HCT116 (cell line): Measurements from ENCODE around the gene CDH2. TPM values are rescaled to one million over a fixed set of nuclear protein-coding genes. Genes with fewer than 3 reads are reported as not detected.

ENCODE experiments used
- ATAC-seq: fragments of 200-7000 bp; cut with Tn5 transposase; 2 replicates; pipeline ENCODE4 v1.9.1; 2020; ENCODE audit warnings: mild to moderate bottlenecking, moderate library complexity
- BruUV-seq: library from RNA; stranded (reverse); fragments of 400-500 nt; replicated peaks from 2 replicates; lab custom pipeline; 2021; lab: Mats Ljungman, UMichigan
- CTCF ChIA-PET: fragments of 300-600 bp; sonication (Branson Sonifier 250); formaldehyde crosslinking; loops from one replicate; lab custom pipeline; 2021; ENCODE audit warnings: antibody characterized with exemption; lab: Charles Lee
- POLR2A ChIA-PET: fragments of 300-600, 350-600 bp; sonication (Branson Sonifier 250); formaldehyde crosslinking; loops from one replicate; lab custom pipeline; 2021; ENCODE audit warnings: antibody characterized with exemption; lab: Charles Lee
- RAD21 ChIA-PET, 2 experiments: fragments of 300-600 bp; sonication (Branson Sonifier 250); formaldehyde crosslinking; loops; one replicate each; lab custom pipeline; 2023; ENCODE audit warnings: low total read pairs in 2 of 2; ENCODE audit not compliant: uncharacterized antibody in 2 of 2, unreplicated experiment in 2 of 2, low non-redundant PET in 1 of 2; lab: Charles Lee
- DNase-seq: peaks from one replicate; pipeline ENCODE4 v3.0.0-alpha.2; 2010; ENCODE audit warnings: low read depth, low spot score
- H2AFZ ChIP-seq: fragments of 200-600 bp; shearing (Covaris generic), sonication (generic); 2 replicates; pipeline ENCODE4 v1.6.1; 2017; ENCODE audit warnings: low read depth, mixed run types, mixed read lengths, antibody characterized with exemption, low read length; ENCODE audit not compliant: poor library complexity, severe bottlenecking
- H3K27ac ChIP-seq: 2 replicates; pipeline ENCODE4 v1.5.1; 2012; ENCODE audit warnings: low read depth, low read length
- H3K27me3 ChIP-seq: fragments of 200-600 bp; sonication (generic); 2 replicates; pipeline ENCODE4 v1.6.1; 2016; ENCODE audit warnings: mixed run types, low read length, mixed read lengths; ENCODE audit not compliant: insufficient read depth
- H3K36me3 ChIP-seq, 2 experiments: fragments of 200-500 bp in 1 of 2; fragments of 200-600 bp in 1 of 2; sonication (Bioruptor generic) in 1 of 2; sonication (generic) in 1 of 2; 2 replicates each; pipeline versions ENCODE4 v1.5.1 to v1.6.1; 2014 to 2016; ENCODE audit warnings: low read length in 2 of 2, inconsistent platforms in 1 of 2, mixed read lengths in 1 of 2, mixed run types in 1 of 2; ENCODE audit not compliant: insufficient read depth in 2 of 2, control insufficient read depth in 1 of 2
- H3K4me1 ChIP-seq, 2 experiments: fragments of 200-600 bp in 1 of 2; sonication (generic) in 1 of 2; 2 replicates each; pipeline versions ENCODE4 v1.5.1 to v1.6.1; 2012 to 2017; ENCODE audit warnings: low read length in 2 of 2, inconsistent platforms in 1 of 2, mild to moderate bottlenecking in 1 of 2, mixed read lengths in 1 of 2, mixed run types in 1 of 2, moderate library complexity in 1 of 2; ENCODE audit not compliant: insufficient read depth in 2 of 2, control insufficient read depth in 1 of 2
- H3K4me2 ChIP-seq: fragments of 200-600 bp; sonication (generic); 2 replicates; pipeline ENCODE4 v1.6.1; 2017; ENCODE audit warnings: mixed run types, low read length, mixed read lengths
- H3K4me3 ChIP-seq, 2 experiments: fragments of 200-600 bp in 1 of 2; sonication (generic) in 1 of 2; replicated peaks in 1 of 2; 2 replicates each; pipeline ENCODE4 v1.5.1; 2011 to 2016; ENCODE audit warnings: low read length in 2 of 2, control low read depth in 1 of 2, low read depth in 1 of 2, mild to moderate bottlenecking in 1 of 2, mixed read lengths in 1 of 2, mixed run types in 1 of 2
- H3K79me2 ChIP-seq: fragments of 200-600 bp; sonication (generic); 2 replicates; pipeline ENCODE4 v1.6.1; 2017; ENCODE audit warnings: mild to moderate bottlenecking, mixed run types, low read length, moderate library complexity, mixed read lengths; ENCODE audit not compliant: insufficient read depth
- H3K9ac ChIP-seq: fragments of 200-600 bp; sonication (generic); 2 replicates; pipeline ENCODE4 v1.6.1; 2016; ENCODE audit warnings: low read length, mixed read lengths
- H3K9me2 ChIP-seq: fragments of 200-600 bp; sonication (generic), shearing (Covaris generic); 2 replicates; pipeline ENCODE4 v1.6.1; 2017; ENCODE audit warnings: mixed run types, mild to moderate bottlenecking, moderate library complexity; ENCODE audit not compliant: insufficient read depth
- H3K9me3 ChIP-seq, 2 experiments: fragments of 200-500 bp in 1 of 2; fragments of 200-600 bp in 1 of 2; sonication (Bioruptor generic) in 1 of 2; sonication (generic) in 1 of 2; 2 replicates each; pipeline ENCODE4 v1.6.1; 2014 to 2017; ENCODE audit warnings: low read length in 2 of 2, mixed read lengths in 2 of 2, inconsistent platforms in 1 of 2, low read depth in 1 of 2, mild to moderate bottlenecking in 1 of 2, mixed run types in 1 of 2, moderate library complexity in 1 of 2; ENCODE audit not compliant: control insufficient read depth in 1 of 2, insufficient read depth in 1 of 2
- H4K20me1 ChIP-seq: fragments of 200-600 bp; sonication (generic), shearing (Covaris generic); 2 replicates; pipeline ENCODE4 v1.6.1; 2017; ENCODE audit warnings: mixed run types, mild to moderate bottlenecking, moderate library complexity; ENCODE audit not compliant: insufficient read depth
- ATF3 ChIP-seq: IDR thresholded peaks from 2 replicates; pipeline ENCODE4 v1.6.1; 2012
- CBX3 ChIP-seq: IDR thresholded peaks from 2 replicates; pipeline ENCODE4 v1.6.1; 2012; ENCODE audit warnings: low read depth
- CEBPB ChIP-seq: IDR thresholded peaks from 2 replicates; pipeline ENCODE4 v1.6.1; 2012; ENCODE audit warnings: low read depth
- CTCF ChIP-seq, 3 experiments: fragments of 200-600 bp in 1 of 3; sonication (generic) in 1 of 3; IDR thresholded peaks in 2 of 3; conservative IDR thresholded peaks in 1 of 3; 2 replicates each; pipeline ENCODE4 v1.5.1; 2012 to 2017; ENCODE audit warnings: low read depth in 2 of 3, low read length in 2 of 3, antibody characterized with exemption in 1 of 3, borderline replicate concordance in 1 of 3, control low read depth in 1 of 3, mild to moderate bottlenecking in 1 of 3, mixed read lengths in 1 of 3, mixed run types in 1 of 3, moderate library complexity in 1 of 3; ENCODE audit not compliant: insufficient read depth in 1 of 3
- EGR1 ChIP-seq: IDR thresholded peaks from 2 replicates; pipeline ENCODE4 v1.6.1; 2012; ENCODE audit warnings: low read depth
- ELF1 ChIP-seq: IDR thresholded peaks from 2 replicates; pipeline ENCODE4 v1.6.1; 2012; ENCODE audit warnings: low read depth, borderline replicate concordance
- FOSL1 ChIP-seq: IDR thresholded peaks from 2 replicates; pipeline ENCODE4 v1.6.1; 2012; ENCODE audit warnings: low read depth
- JUND ChIP-seq: IDR thresholded peaks from 2 replicates; pipeline ENCODE4 v1.6.1; 2012
- MAX ChIP-seq: IDR thresholded peaks from 2 replicates; pipeline ENCODE4 v1.6.1; 2012
- POLR2AphosphoS5 ChIP-seq: IDR thresholded peaks from 2 replicates; pipeline ENCODE4 v1.6.1; 2011; ENCODE audit warnings: mild to moderate bottlenecking, low read depth, low read length, moderate library complexity
- SIN3A ChIP-seq: IDR thresholded peaks from 2 replicates; pipeline ENCODE4 v1.6.1; 2012; ENCODE audit warnings: low read depth
- SP1 ChIP-seq: IDR thresholded peaks from 2 replicates; pipeline ENCODE4 v1.6.1; 2012; ENCODE audit warnings: low read depth
- SRF ChIP-seq: IDR thresholded peaks from 2 replicates; pipeline ENCODE4 v1.6.1; 2012; ENCODE audit warnings: low read depth
- YY1 ChIP-seq: IDR thresholded peaks from 2 replicates; pipeline ENCODE4 v1.6.1; 2011; ENCODE audit warnings: low read length, low read depth, moderate library complexity, mild to moderate bottlenecking; ENCODE audit not compliant: insufficient replicate concordance; ENCODE audit errors: extremely low read depth
- ZFX ChIP-seq: fragments of 450-650 bp; IDR thresholded peaks from 2 replicates; pipeline ENCODE4 v1.6.1; 2017
- ZNF274 ChIP-seq: fragments of 200-500 bp; sonication (Bioruptor generic); IDR thresholded peaks from 2 replicates; pipeline ENCODE4 v1.6.1; 2014; ENCODE audit warnings: mild to moderate bottlenecking, low read depth, low read length, inconsistent platforms
- intact Hi-C: fragments of 100-400 bp; cut with micrococcal nuclease; formaldehyde crosslinking; loops from 2 replicates; pipeline ENCODE4 v1.10.0; 2022
- total RNA-seq: library from RNA; stranded (reverse); gene quantifications from one replicate; pipeline ENCODE4 v1.2.1, GENCODE V29; 2021; ENCODE audit not compliant: unreplicated experiment

CDH2 gene
- total RNA-seq, 1 experiment from 2014 or later = 0.15 TPM

GRCh38 chr18:27976806-27977408, 200.0 kb downstream of the CDH2 start:
- no peaks in the 10 kb centered on the region for H3K4me1 ChIP-seq
- H3K27ac ChIP-seq = no peak overlapping the region
- ChIA-PET RAD21 (no interaction called here), POLR2A (no interaction called here), CTCF (no interaction called here)
- H3K4me2 ChIP-seq = no peak overlapping the region
- DNase-seq (no peak), ATAC-seq (no peak)
- no peaks in the 10 kb centered on the region for H3K36me3 ChIP-seq
- BruUV-seq = no TSS peak
- H2AFZ ChIP-seq = no peak overlapping the region
- H4K20me1 ChIP-seq = no peaks in the 10 kb centered on the region
- no peak overlapping the region for H3K9ac ChIP-seq
- no peaks in the 10 kb centered on the region for H3K79me2 ChIP-seq
- no peaks in the 10 kb centered on the region for H3K9me2 ChIP-seq
- no peaks in the 10 kb centered on the region for H3K9me3 ChIP-seq
- H3K27me3 ChIP-seq = no peaks in the 10 kb centered on the region
- H3K4me3 ChIP-seq = no peak overlapping the region
- intact Hi-C loops = no loop called here
- TF ChIP-seq ZFX (no peak), ATF3 (no peak), CEBPB (no peak), MAX (no peak), ZNF274 (no peak), CTCF (IDR thresholded peaks at IDR 0.05 in 2 of 3, conservative IDR thresholded peaks at IDR 0.05 in 1 of 3; ENCODE audit: borderline replicate concordance in 1 of 3, insufficient read depth in 1 of 3, low read depth in 2 of 3, low read length in 2 of 3) (no peak), SP1 (no peak)

- BruUV-seq = no TSS peak
- no peaks in the 10 kb centered on the region for H3K27me3 ChIP-seq
- ChIA-PET CTCF (no interaction called here), POLR2A (no interaction called here), RAD21 (no interaction called here)
- H3K36me3 ChIP-seq = no peaks in the 10 kb centered on the region
- H3K27ac ChIP-seq = no peak overlapping the region
- no peak overlapping the region for H3K9ac ChIP-seq
- no peaks in the 10 kb centered on the region for H4K20me1 ChIP-seq
- no peak overlapping the region for H2AFZ ChIP-seq
- H3K9me3 ChIP-seq = no peaks in the 10 kb centered on the region
- H3K79me2 ChIP-seq = no peaks in the 10 kb centered on the region
- H3K4me2 ChIP-seq = no peak overlapping the region
- H3K4me1 ChIP-seq = peaks cover 0 to under 1% of the 10 kb centered on the region in 2 experiments; a peak in 1 of 4 replicates
- ATAC-seq = no peak
- no peaks in the 10 kb centered on the region for H3K9me2 ChIP-seq
- DNase-seq = no peak
- H3K4me3 ChIP-seq = no peak overlapping the region
- intact Hi-C loops = no loop called here
- TF ChIP-seq EGR1 = no peak
- TF ChIP-seq SRF = no peak
- no peak for TF ChIP-seq YY1
- no peak for TF ChIP-seq POLR2AphosphoS5
- no peak for TF ChIP-seq SIN3A
- no peak for TF ChIP-seq ZFX
- no peak for TF ChIP-seq ELF1
- TF ChIP-seq CBX3 = no peak
- no peak for TF ChIP-seq FOSL1
- TF ChIP-seq JUND = no peak
- no peak for TF ChIP-seq CTCF (IDR thresholded peaks at IDR 0.05 in 2 of 3, conservative IDR thresholded peaks at IDR 0.05 in 1 of 3; ENCODE audit: borderline replicate concordance in 1 of 3, insufficient read depth in 1 of 3, low read depth in 2 of 3, low read length in 2 of 3)
Measured at GRCh38 chr18:27970321-27970720, 206.6 kb downstream of the CDH2 start.
